Astrocyte of the cerebellum (primary cell): ENCODE data around the gene FKBP1B.
"Not testable (repeated sequence)": the region's sequence is repeated elsewhere in the genome, so short reads cannot be mapped to it uniquely, and the experiment has no call there.

Experiments used
- DNase-seq: peaks from one replicate; pipeline ENCODE4 v3.0.0-alpha.2; 2011; ENCODE audit warnings: low read depth
- H3K4me3 ChIP-seq: 2 replicates; pipeline ENCODE4 v1.5.1; 2011; ENCODE audit warnings: mild to moderate bottlenecking, low read depth, low read length, moderate library complexity
- in situ Hi-C: cut with HindIII; loops from 2 replicates; pipeline ENCODE4 v1.10.0; 2017; ENCODE audit warnings: low sequenced_read_pairs
- TF ChIP-seq, protein P1 (sequence below): IDR thresholded peaks from 2 replicates; pipeline ENCODE4 v1.5.1; 2012; ENCODE audit warnings: low read length, low read depth, moderate library complexity, mild to moderate bottlenecking; ENCODE audit errors: missing control alignments

The FKBP1B gene

DNA sequence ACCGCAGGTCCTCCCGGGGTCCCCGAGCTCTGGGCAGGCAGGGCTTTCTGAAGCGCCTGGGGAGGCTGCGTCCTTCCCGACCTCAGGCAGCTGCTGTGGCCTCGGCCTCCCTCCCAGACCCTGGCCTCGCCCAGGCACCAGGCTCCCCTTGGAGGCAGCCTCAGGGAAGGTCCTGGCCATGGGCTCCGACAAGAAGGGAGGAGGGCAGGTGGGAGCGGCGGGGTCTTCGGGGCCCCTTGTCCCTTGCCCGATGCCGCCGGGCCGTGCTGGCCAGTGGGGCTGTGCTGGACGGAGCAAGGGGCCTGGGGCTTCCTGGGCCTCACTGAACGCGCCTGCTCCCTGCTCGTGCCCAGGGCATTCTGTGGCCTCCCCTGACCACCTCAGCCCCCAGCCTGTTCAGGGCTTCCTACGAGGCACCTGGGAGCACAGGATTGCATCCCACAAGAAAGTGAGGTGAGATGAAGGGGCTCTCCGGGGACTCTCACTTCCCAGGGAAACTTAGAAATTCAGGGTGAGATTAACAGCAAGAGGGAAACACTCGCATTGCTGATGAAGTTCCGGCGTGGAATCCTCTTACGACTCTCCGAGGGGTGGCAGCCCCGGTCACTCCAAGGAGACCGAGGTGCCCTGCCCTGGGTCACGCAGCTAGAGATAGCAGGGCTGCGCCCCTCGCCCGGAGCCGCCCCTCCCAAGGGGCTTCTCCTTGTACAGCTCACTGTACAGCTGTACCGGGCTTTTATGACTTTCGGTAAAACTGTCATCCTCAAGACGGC, 38.9 kb upstream of the FKBP1B start:
- no peak for DNase-seq
- H3K4me3 ChIP-seq: peak overlapping the region; percentile 41
- TF ChIP-seq, protein P1, sequence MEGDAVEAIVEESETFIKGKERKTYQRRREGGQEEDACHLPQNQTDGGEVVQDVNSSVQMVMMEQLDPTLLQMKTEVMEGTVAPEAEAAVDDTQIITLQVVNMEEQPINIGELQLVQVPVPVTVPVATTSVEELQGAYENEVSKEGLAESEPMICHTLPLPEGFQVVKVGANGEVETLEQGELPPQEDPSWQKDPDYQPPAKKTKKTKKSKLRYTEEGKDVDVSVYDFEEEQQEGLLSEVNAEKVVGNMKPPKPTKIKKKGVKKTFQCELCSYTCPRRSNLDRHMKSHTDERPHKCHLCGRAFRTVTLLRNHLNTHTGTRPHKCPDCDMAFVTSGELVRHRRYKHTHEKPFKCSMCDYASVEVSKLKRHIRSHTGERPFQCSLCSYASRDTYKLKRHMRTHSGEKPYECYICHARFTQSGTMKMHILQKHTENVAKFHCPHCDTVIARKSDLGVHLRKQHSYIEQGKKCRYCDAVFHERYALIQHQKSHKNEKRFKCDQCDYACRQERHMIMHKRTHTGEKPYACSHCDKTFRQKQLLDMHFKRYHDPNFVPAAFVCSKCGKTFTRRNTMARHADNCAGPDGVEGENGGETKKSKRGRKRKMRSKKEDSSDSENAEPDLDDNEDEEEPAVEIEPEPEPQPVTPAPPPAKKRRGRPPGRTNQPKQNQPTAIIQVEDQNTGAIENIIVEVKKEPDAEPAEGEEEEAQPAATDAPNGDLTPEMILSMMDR: no peak
- in situ Hi-C loops: no loop called here

DNA sequence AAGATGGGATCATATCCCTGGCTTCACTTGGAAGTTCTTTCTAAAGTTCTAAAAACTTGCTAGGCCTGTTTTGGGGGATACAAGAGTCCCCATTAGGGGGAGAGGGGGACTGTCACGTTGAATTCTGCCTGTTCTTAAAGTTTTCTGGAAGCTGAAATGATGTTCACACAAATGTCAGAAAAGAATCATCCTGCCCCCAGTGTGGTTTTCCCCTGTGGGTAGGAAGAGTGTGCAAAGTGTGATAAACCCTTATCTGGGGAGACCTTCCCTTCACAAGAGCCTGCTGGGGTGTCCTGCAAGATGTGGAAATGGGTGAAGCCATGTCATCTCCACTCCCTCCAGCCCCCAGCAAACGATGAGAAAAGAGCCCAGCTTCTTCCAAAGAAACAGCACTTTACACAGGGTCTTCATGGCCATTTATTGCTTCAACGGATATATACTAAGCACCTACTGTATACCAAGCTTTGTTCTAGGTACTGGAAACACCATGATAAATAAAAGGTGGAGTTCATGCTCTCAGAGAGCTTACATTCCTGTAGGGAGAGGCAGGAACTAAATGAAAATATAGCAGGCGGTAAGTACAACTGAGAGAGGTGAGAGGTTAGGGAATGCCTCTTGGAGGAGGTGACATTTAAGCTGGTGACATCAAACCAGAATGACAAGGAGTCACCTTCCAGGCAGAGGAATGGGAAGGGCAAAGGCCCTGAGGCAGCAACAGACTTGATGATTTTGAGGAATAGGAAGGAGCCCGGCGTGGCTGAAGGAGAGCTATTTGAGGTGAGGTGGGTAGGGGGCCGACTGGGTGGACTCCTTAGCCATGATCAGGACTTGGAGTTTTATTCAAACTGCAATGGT, 38.1 kb upstream of the FKBP1B start:
- in situ Hi-C loops: no loop called here
- no peak for DNase-seq
- TF ChIP-seq, protein P1: no peak

DNA sequence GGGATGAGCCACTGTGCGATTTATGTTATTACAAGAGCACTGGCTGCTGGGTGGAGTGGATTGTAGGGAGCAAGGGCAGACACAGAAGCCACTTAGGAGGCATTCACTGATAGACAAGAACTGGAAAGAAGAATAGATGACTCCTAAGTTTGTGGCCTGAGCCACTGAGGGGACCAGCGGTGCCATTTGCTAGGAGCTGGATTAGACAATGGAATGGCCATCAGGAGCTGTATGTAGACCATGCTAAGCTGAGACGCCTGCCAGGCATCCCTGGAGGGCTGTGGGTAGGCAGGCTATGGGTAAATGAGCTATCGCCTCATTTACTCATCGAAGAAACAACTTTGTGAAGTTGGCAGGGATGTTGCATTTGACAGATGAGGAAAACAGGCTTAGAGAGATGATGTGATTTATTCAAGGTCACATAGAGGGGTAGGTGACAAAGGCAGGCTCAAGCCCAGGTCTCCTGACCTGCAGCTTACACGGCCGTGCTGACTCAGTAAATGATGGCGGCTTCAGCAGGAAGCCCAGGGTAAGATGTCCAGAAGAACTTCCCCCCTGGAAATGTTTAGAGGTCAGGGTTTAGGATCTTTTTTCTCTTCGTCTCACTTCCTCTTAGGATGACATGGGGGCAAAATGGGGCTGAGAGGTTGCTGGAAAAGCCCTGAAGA, 36.9 kb upstream of the FKBP1B start:
- TF ChIP-seq, protein P1: no peak
- H3K4me3 ChIP-seq: no peak overlapping the region
- no peak for DNase-seq
- in situ Hi-C loops: no loop called here

More for the DNA sequence above, 38.1 kb upstream of the FKBP1B start:
- H3K4me3 ChIP-seq: no peak overlapping the region

DNA sequence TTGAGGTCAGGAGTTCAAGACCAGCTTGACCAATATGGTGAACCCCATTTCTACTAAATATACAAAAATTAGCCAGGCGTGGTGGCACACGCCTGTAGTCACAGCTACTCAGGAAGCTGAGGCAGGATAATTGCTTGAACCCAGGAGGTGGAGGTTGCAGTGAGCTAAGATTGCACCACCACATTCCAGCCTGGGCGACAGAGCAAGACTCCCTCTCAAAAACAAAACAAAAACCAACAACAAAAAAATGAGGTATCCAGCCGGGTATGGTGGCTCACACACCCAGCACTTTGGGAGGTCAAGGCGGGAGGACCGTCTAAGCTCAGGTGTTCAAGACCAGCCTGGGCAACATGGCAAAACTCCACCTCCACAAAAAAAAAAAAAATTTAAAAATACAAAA, 34.6 kb upstream of the FKBP1B start:
- H3K4me3 ChIP-seq, in situ Hi-C loops, DNase-seq: not testable (repeated sequence)

DNA sequence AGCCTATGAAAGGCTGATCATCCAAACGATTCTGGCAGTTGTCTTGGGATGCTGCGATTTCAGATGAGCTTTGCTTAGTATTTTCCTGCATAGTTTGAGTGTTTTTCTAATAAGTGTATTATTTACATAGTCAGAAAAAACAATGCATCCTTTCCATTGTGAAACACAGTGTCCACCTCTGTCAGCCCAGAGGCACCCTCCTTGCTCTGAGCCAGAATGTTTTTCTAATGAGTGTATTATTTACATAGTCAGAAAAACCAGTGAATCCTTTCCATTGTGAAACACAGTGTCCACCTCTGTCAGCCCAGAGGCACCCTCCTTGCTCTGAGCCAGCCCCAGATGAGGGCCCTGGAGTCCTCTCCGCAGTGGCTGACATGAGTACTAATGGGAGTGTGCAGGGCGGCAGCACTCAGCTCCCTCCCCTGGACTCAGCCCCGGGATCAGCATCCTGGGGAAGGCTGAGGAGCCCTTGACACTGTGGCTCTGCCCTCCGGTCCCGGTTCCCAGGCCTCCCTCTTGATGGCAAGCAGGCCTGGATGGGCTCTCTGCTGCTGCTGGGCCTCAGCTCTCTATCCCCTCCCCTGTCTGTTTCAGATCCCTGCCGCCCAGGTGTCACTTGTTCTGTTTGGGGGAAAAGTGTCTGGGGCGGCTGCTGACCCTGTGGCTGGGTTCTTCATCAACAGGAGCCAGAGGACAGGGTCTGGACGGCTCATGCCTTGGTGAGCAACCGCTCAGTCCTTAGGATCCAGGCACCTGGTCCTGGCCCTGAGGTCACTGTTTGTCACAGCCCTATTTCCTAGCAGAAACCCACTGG, 33.8 kb upstream of the FKBP1B start:
- in situ Hi-C loops: no loop called here
- DNase-seq: no peak
- TF ChIP-seq, protein P1: no peak
- H3K4me3 ChIP-seq: no peak overlapping the region

DNA sequence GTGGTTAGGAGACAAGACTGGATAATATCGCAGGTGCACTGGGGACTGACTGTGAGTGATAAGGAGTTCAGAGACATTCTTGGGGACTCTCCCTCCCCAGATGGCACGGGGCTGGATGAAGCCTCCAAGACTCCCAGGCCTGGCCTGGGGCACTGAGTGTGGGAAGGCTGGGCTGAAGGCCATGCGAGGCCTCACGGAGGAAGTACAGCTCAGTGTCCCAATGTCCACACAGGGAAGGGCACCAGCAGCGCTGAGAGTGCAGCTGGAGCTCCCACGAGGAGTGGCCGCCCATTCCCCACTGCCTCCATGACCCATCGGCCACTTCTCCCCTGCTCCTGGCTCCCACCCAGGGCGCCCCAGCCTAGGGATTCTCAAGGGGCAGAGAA, 33.2 kb upstream of the FKBP1B start:
- in situ Hi-C loops: no loop called here
- DNase-seq: no peak
- no peak overlapping the region for H3K4me3 ChIP-seq
- TF ChIP-seq, protein P1: no peak
